K562 (cell line): ENCODE results near the gene WASHC3. TPM values are rescaled to one million over a fixed set of nuclear protein-coding genes. Genes with fewer than 3 reads are reported as not detected.

Source experiments
- CEBPZ ChIP-seq: fragments of 150-350 bp; IDR thresholded peaks from 2 replicates; pipeline ENCODE4 v1.6.1; 2014; ENCODE audit warnings: low read depth, mild to moderate bottlenecking, low read length, borderline replicate concordance
- HINFP ChIP-seq: fragments of 450-650 bp; conservative IDR thresholded peaks from 2 replicates; pipeline ENCODE4 v1.6.1; 2016; ENCODE audit warnings: missing genetic modification characterization, low read depth, mild to moderate bottlenecking, control low read depth, missing compliant biosample characterization
- RBFOX2 ChIP-seq: fragments of 200-400 bp; formaldehyde crosslinking; IDR thresholded peaks from 2 replicates; pipeline ENCODE4 v1.6.1; 2017; ENCODE audit warnings: low read depth, mild to moderate bottlenecking, low read length, moderate library complexity
- RBM34 ChIP-seq: fragments of 200-400 bp; formaldehyde crosslinking; IDR thresholded peaks from 2 replicates; pipeline ENCODE4 v1.6.1; 2018; ENCODE audit warnings: low read length, borderline replicate concordance; ENCODE audit not compliant: insufficient read depth
- SPI1 ChIP-seq: IDR thresholded peaks from 2 replicates; pipeline ENCODE4 v1.6.1; 2011; ENCODE audit warnings: low read depth, low read length, control low read depth, borderline replicate concordance
- SRSF3 ChIP-seq: fragments of 200-400 bp; formaldehyde crosslinking; IDR thresholded peaks from 2 replicates; pipeline ENCODE4 v1.6.1; 2016; ENCODE audit warnings: mild to moderate bottlenecking, low read length, moderate library complexity; ENCODE audit not compliant: insufficient read depth
- TAF15 ChIP-seq: fragments of 200-400 bp; formaldehyde crosslinking; IDR thresholded peaks from 2 replicates; pipeline ENCODE4 v1.6.1; 2017; ENCODE audit warnings: mild to moderate bottlenecking, low read depth, low read length, moderate library complexity
- ZFX ChIP-seq: sonication (generic); formaldehyde crosslinking; IDR thresholded peaks from 2 replicates; pipeline ENCODE4 v1.8.0; 2022; ENCODE audit warnings: mild to moderate bottlenecking, missing genetic modification reagents, moderate library complexity
- ZNF143 ChIP-seq: sonication (generic); formaldehyde crosslinking; IDR thresholded peaks from 2 replicates; pipeline ENCODE4 v1.9.0; 2022; ENCODE audit warnings: mild to moderate bottlenecking, missing genetic modification reagents
- ZNF644 ChIP-seq: fragments of 200-800 bp; sonication (Bioruptor generic); IDR thresholded peaks from 2 replicates; pipeline ENCODE4 v1.6.1; 2016; ENCODE audit warnings: low read depth, missing genetic modification characterization, missing compliant biosample characterization
- polyA plus RNA-seq, 8 experiments: library from polyadenylated mRNA; depleted of rRNA in 4 of 8; stranded (reverse) in 5 of 8; unstranded in 3 of 8; fragments of >200 nt; fragmentation: Nextera tagmentation in 2 of 8; fragmentation: Illumina TruSeq in 1 of 8; extraction: Ambion mirVana in 2 of 8; extraction: Trizol in 1 of 8; gene quantifications; 2 replicates each; pipeline versions ENCODE4 v1.2.1 to v1.2.3, GENCODE V29; 2011 to 2014; ENCODE audit warnings: inconsistent platforms in 1 of 8, missing spikeins in 1 of 8
- total RNA-seq, 7 experiments: library from RNA; depleted of rRNA in 6 of 7; stranded (reverse); fragments of >200 nt in 6 of 7; fragmentation: Illumina TruSeq in 2 of 7; extraction: Trizol in 2 of 7; gene quantifications; 2 replicates each; pipeline versions ENCODE4 v1.2.1 to v1.2.3, GENCODE V29; 2011 to 2021; ENCODE audit warnings: low replicate concordance in 1 of 7
- TF ChIP-seq, protein P1 (sequence below): fragments of 450-650 bp; IDR thresholded peaks from 2 replicates; pipeline ENCODE4 v1.6.1; 2017; ENCODE audit warnings: antibody characterized with exemption
- TF ChIP-seq, protein P2 (sequence below): sonication (generic); formaldehyde crosslinking; IDR thresholded peaks from 2 replicates; pipeline ENCODE4 v1.8.1; 2023; ENCODE audit warnings: mild to moderate bottlenecking, missing genetic modification reagents, moderate library complexity
- TF ChIP-seq, protein P3 (sequence below): fragments of 150-350 bp; conservative IDR thresholded peaks from 2 replicates; pipeline ENCODE4 v1.6.1; 2014; ENCODE audit warnings: low read length

The WASHC3 gene
- total and polyA plus RNA-seq, 9 of the 15 experiments (the other 6 are each of a cell fraction or from before 2014, with no cell fraction given) = 14.3 to 74.9 (median 35.1) TPM

DNA sequence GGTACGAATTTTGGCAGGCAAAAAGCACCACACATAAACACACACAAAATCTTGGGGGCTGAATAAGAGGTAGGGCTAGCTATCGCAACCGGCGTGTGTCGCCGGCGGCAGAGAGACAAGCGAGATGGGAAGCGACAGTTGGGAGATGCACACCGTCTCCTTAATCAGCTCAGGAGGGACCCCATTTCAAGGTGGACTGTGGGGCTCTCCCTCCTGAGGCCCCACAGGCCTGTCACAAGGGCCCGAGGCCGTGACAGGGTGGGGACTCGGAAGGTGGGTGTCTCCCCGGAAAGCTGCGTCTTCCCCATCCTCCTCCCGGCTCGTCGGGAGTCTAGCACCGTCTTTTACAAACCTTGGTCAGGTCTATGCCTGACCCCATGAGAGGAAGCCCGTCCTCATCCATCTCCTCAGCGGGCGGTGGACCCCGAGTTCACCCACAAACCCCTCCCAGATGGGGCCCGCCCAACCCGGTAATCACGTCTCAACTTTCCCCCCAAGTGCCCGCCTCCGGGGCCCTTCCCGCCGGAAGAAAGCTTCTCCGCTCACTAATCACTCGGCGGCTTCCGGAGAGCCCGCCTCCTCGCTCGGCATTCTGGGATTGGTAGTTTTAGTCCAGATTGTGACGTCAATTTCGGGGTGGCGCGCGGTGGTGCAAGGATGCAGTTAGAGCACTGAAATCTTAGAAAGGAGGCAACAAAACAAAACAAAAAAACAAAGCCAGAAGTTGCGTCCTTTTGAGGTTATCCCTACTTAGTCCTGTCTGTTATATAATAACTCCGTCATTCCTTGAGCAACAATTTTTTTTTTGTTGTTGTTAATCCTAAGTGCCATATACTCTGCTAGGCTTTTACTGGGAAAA is at the start of gene WASHC3 (continued):
- TF ChIP-seq CEBPZ = 0 out of 2 replicates have a peak, but pooled peaks have one; percentile 25
- peak; percentile 89 for TF ChIP-seq ZFX (CRISPR knock-in tag)
- TF ChIP-seq, protein P1, sequence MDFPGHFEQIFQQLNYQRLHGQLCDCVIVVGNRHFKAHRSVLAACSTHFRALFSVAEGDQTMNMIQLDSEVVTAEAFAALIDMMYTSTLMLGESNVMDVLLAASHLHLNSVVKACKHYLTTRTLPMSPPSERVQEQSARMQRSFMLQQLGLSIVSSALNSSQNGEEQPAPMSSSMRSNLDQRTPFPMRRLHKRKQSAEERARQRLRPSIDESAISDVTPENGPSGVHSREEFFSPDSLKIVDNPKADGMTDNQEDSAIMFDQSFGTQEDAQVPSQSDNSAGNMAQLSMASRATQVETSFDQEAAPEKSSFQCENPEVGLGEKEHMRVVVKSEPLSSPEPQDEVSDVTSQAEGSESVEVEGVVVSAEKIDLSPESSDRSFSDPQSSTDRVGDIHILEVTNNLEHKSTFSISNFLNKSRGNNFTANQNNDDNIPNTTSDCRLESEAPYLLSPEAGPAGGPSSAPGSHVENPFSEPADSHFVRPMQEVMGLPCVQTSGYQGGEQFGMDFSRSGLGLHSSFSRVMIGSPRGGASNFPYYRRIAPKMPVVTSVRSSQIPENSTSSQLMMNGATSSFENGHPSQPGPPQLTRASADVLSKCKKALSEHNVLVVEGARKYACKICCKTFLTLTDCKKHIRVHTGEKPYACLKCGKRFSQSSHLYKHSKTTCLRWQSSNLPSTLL = no peak
- TF ChIP-seq, protein P2, sequence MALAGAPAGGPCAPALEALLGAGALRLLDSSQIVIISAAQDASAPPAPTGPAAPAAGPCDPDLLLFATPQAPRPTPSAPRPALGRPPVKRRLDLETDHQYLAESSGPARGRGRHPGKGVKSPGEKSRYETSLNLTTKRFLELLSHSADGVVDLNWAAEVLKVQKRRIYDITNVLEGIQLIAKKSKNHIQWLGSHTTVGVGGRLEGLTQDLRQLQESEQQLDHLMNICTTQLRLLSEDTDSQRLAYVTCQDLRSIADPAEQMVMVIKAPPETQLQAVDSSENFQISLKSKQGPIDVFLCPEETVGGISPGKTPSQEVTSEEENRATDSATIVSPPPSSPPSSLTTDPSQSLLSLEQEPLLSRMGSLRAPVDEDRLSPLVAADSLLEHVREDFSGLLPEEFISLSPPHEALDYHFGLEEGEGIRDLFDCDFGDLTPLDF (CRISPR knock-in tag) = no peak; the same call in 1 of the 2 replicates
- TF ChIP-seq SRSF3 = no peak
- TF ChIP-seq ZNF143 (CRISPR knock-in tag) = peak; percentile 88
- no peak for TF ChIP-seq RBM34
- TF ChIP-seq SPI1 = no peak
- TF ChIP-seq RBFOX2 = peak; percentile 76
- no peak for TF ChIP-seq TAF15
- TF ChIP-seq ZNF644 = no peak
- TF ChIP-seq HINFP (tag) = no peak
- TF ChIP-seq, protein P3, sequence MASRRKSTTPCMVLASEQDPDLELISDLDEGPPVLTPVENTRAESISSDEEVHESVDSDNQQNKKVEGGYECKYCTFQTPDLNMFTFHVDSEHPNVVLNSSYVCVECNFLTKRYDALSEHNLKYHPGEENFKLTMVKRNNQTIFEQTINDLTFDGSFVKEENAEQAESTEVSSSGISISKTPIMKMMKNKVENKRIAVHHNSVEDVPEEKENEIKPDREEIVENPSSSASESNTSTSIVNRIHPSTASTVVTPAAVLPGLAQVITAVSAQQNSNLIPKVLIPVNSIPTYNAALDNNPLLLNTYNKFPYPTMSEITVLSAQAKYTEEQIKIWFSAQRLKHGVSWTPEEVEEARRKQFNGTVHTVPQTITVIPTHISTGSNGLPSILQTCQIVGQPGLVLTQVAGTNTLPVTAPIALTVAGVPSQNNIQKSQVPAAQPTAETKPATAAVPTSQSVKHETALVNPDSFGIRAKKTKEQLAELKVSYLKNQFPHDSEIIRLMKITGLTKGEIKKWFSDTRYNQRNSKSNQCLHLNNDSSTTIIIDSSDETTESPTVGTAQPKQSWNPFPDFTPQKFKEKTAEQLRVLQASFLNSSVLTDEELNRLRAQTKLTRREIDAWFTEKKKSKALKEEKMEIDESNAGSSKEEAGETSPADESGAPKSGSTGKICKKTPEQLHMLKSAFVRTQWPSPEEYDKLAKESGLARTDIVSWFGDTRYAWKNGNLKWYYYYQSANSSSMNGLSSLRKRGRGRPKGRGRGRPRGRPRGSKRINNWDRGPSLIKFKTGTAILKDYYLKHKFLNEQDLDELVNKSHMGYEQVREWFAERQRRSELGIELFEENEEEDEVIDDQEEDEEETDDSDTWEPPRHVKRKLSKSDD = no peak
